HG02610 (cell line): Measurements from ENCODE around the gene IQSEC2.

ENCODE experiments used
- ATAC-seq: cut with Tn5 transposase; IDR thresholded peaks from one replicate; pipeline ENCODE4 v1.9.1; 2021; ENCODE audit warnings: mild to moderate bottlenecking, moderate library complexity; ENCODE audit not compliant: unreplicated experiment

The IQSEC2 gene

DNA sequence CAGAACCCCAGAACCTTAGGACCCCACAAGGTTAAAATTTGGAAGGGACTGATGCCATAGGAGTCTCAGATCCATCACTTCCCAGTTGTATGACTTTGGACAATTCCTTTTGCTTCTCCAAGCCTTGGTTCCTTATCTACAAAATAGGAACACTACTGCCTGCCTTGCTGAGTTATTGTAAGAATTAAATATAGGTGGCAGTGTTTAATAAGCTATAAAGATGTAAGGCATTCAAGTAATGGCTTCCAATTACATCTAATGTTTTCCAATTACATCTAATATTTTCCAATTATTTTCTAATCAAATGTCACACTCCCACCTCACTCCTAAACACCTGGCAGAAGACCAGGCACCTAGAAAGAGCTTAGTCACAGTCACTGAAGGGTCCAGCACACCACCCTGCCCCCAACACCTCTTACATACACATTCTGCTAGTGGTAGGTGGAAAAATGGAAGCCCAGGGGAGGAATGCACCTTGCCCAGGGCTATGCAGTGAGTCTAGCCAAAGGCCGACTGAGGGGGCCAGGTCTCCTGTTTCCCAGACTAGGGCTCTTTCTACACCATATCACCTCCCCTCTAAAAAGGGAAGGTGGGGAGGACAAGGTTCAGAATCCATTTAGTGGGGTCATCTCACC is 31.9 kb downstream of the IQSEC2 start:
- ATAC-seq: no peak

DNA sequence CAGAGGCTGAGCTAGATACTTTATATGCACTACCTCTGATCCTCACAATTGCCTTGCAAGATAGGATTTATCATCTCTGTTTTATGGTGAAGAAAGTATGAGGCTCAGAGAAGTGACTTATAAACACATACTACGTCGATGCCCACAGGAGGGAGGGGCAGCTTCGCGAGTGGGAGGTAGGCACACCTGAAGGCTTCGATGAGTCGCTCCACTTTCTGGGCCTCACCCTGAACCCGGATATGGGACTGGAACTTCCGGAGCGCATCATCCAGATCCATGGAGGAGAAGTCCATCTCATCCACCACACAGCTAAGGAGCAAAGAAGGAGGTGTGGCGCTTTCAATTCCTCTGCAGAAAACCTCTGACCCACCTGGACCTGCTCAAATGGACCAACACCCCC is 33.5 kb downstream of the IQSEC2 start:
- no peak for ATAC-seq

DNA sequence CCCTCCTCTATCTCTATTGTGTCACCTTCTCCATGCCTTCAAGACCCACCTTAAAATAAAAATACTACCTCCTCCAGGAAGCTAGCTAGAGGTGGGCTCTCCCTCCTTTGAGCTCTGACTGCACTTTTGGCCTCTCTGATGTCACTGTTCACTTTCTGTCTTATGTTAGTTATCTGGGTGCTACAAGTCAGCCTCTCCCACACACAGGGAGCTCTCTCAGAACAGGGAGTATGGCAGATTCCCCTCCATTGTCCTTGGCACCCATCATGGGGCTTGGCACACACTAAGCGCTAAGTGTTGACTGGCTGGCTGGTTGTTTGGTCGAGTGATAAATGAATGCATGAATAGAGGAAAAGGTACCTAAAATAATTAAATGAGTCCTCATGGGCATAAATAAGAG is 35.2 kb downstream of the IQSEC2 start:
- no peak for ATAC-seq

DNA sequence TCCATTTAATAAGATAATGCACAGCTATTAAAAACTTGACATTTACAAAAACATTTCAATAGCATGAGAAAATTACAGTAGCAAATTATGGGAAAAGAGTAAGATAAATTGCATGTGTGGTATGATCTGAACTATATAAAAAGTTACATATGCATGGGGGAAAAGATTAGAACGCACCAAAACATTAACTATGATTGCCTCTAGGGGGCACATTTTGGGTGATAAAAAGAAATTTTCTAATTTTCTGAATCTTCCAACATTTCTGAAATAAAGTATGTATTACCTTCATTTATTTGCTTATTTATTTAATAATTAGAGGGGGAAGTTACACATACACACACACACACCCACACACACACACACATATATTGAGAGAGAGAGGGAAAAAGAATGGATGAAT is 36.8 kb downstream of the IQSEC2 start:
- no peak for ATAC-seq

DNA sequence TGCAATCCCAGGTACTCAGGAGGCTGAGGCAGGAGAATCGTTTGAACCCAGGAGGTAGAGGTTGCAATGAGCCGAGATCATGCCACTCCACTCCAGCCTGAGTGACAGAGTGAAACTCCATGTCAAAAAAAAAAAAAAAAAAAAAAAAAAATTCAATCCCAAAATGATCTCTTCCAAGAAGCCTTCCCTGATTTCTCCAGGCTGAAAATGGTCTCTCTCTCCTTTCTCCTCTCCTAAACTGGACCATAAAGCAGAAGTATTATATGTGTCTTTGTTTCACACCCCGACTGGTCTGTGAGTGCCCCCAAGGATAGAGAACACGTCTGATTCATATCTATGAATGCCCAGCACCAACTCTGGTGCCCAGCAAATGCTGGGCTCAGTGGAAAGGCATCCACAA is 39.1 kb downstream of the IQSEC2 start:
- ATAC-seq: no peak

DNA sequence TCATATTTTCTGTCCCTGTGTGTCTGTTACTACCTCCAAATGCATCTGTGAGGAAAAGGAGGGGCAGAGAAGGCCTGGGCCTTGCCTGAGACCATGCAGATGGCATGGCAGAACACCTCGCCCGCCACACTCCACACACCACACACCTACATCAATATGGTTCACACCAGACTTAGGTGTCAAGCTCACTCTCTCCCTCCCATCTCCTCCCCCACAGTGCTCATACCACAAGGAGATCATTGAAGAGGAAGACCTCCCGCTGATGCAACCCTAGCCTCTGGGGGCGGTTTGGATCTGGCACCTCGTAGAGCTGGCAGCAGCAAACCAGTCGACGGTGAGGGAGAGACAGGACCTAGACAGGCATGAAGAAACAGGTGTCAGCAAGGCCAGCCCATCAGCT is 39.8 kb downstream of the IQSEC2 start:
- ATAC-seq: no peak

DNA sequence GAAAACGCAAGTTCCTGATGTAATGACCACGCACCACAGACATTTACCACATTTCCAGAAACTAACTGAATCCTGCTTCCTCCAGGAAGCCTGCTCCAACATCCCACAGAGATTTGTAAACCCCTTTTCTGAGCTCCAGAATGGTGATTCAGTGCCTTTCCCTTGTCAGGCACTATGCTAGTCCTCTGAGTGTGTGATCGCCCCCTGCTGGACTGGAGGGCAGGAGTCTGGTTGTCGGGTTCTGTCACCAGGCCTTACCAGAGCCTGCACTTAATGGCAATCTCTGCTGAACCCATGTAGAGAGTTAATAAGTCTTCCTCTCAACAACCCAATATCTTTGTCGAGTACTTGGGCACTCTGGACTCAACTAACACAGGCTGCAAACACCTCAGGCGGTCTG is 41.9 kb downstream of the IQSEC2 start:
- no peak for ATAC-seq

DNA sequence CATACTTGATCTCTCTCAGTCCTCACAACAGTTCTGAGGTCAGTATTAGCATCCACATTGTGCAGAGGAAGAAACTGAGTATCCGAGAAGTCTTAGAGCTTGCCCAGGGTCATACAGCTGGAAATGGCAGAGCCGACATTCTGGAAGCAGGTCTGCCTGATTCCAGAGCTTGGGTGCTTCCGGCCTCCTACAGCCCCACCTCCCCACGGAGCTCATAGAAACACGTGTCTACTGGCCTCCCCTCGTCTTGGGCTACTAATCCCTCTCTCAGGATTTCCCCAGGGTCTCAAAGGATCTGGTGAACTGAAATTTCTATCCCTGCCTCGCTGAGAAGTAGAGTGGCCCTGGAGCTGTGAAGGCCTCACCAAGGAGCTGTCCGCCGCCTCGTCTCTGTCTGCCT is 44.3 kb downstream of the IQSEC2 start:
- no peak for ATAC-seq

DNA sequence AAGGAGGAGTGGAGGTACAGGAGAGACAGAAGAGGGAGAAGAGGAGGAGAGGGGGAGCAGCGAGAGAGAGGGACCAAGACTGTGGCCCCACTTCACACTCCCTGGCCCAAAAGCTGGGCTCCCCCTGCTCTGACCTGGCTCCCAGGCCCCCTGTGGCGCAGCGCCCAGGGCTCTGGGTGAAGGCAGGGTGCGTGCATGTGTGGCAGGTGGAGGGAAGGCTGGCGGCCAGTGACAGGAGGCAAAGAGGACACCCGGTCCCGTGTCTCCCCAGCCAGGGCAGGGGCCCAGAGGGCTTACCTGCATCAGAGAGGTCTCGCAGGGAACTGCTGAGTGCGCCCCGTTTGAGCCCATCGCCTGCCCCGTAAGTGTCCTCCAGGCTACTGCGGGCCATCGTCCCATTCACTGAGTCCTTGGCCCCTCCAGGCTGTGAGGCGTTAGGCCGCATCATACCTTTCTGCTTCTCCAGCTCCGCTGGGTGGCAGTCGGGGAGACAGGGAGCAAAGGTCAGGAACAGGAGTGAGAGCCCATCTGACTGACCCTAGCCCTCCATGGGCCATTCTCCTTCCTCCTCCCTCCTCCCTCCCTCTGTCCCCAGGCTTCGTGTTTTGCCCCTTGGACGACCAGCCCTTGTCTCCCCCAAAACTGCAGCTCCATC is 45.2 kb downstream of the IQSEC2 start:
- no peak for ATAC-seq

DNA sequence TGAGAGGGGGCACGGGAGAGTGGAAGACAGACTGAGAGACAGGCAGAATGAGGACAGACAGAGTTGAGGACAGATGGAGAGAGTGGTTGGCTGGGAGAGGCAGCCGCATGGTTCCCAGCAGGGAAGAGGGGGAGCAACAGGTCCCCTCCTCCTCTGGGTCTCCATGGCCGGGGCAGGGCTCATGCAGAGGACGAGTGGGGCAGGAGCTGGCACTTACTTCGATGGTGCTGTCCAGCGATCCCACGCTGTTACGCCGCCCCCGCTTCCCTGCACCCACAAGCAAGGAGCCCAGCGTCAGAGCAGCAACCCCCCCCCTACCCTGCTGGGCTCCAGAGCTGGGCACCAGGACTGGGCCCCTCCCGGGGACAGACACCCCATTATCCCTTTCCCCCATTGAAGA is 45.8 kb downstream of the IQSEC2 start:
- ATAC-seq: no peak

DNA sequence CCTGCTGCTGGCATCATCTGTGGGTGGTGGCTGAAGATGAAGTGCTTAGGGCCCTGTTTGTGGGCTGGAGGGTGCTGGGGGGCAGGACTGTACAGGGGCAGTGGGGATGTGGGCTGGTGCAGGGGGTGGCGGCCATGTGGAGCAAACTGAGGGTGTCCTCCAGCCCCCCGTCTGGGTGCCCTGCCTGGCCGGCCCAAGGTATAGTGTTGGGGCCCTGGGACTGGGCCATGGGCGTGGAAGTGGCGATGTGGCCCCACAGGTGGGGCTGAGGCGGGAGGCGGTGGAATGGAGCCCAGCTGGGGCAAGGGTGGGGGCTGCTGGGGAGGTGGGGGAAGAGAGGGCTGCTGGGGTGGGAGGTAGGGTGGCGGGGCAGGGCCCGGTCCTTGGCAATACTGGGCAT is 46.9 kb downstream of the IQSEC2 start:
- ATAC-seq: no peak

DNA sequence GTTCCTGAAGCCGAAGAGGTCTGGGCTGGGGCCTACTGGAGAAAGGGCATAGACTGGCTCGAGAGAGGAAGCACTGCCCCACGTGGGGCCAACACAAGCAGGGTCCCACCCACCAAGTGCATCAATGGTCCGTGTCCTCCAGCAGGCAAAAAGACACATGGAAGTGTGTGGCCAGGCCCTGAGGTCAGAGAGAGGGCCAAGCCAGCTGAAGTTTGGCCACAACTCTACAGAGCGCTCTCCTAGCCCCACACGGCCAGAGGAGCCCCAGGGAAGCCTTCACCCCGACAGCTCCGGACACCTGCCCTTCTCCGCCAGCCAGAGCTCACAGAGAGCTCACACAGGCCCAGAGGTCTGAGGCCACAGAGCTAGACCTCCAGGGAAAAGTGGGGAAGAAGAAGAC is 47.8 kb downstream of the IQSEC2 start:
- ATAC-seq: no peak

DNA sequence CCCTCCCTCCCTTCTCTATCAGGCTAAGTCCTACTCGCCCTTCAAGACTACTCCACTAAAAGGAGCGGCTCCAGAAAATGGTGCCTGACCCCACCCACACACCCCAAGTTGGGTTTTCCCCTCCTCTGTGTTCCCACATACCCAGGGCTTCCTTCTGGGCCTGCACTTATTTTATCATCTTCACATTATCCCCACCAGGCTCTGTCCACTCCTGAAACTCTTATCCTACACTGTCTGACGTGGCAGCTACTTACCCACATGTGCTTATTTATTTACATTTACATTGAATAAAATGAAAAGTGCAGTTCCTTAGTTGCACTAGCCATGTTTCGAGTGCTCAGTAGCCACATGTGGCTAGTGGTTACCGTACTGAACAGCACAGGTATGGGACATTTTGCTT is 51.3 kb downstream of the IQSEC2 start:
- no peak for ATAC-seq

DNA sequence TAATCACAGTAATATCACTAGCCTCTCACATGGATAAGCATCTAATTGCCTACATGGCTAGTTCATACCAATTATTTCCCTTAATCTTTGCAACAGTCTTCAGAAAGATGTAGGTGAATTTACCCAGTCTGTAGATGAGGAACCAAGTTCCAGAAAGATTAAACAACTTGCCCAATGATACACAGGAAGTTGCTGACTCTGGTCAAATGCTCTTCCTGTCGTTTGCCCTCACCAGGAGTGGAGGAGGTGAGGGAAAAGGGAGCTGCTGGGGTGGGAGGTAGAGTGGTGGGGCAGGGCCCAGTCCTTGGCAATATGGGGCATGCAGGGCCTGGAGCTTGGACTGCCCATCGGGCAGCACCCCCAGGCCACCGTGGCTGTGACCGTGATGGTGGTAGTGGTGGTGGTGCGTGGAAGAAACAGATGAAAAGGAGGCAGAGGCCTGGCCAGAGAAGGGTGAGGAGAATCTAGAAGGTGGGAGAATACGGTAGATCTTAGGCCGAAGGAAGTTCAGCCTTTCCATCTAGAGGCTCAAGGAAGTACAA is 54.1 kb downstream of the IQSEC2 start:
- ATAC-seq: no peak

DNA sequence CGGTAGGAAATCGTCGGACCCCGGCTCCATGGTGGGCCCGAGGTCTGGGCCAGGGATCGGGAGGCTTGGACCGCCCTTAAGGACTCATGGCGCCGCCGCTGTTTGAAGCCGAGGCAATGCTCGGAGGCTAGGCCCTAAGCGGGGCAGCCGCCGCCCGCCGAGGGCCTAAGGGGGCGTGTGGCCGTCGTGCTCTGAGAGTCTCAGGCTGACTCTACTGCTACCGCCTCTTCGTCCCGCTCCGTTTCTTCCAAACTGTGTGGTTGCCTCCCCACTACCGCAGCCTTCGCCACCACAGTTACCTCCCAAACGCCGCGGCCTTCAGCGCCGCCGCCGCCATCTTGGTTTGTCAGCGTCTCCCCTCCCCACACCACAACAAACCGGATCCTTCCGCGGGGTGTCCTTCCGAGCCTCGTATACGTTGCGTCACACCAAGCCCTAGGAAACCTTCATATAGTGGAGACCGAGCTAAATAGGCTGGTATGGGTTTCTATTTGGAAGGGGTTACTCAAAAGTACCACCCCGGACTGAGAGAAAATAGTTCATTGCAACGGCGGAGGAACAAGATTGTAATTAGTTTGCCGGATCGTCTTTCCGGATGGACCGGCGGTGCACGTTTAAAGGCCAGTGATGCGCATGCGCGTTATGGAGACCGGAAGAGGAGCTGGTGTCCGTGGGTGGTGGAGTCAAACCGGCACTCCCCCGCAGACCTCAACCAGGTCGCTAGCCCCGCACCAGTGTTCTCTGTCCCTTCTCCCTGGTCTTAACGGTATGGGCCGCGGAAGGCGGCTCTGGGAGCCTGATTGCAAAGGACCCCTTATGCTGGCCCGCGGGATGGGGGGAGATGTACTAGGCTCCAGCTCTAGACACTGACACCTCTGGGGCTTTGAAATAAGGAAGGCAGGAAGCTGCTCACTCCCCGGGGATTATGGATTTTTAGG is 56.3 kb downstream of the IQSEC2 start, which contains the start of gene KDM5C:
Gene KDM5C, minus strand, starts transcription at position 348 of the 938 bp plus-strand sequence. Its CDS starts 318 bp downstream, at position 30.
- ATAC-seq: peak; percentile 71

DNA sequence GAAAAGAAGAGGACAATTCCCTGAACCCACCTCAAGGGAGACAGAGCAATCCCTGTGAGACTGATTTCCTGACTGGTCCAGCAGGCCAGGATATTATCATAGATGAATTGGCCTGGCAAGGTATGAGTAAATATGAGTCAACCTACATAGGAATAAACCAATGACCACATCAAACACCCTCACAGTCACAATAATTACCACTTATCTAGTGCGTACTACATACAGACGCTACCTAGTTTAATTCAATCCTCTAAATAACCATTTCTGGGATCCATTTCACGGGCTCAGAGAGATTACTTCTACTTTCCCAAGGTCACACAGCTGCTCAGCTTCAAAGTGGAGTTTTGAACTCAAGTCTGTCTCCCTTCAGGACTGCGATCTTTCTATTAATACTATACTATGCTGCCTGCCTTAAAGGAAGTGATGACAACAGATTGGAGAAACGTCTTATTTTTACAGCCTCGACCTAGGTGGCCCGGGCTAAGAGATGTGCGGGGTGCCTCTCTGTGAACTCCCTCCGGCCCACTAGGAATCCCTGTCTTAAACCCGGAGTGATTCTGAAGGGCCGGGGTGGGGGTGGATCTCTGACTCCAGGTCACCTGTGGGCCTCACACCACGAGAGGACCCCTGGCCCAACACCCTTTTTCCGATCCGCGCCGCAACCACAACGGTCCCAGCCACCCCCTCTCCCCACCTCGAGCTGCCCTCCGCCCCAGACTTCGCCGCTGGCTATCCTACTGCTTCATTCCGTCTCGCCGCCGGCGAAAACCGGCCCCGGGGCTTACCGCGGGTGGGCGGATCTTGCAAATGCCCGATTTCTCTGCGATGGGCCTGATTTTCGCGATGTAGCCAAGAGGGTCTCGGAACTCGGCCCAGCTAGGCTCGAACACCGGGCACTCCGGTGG is 57.2 kb downstream of the IQSEC2 start:
- peak; percentile 43 for ATAC-seq

DNA sequence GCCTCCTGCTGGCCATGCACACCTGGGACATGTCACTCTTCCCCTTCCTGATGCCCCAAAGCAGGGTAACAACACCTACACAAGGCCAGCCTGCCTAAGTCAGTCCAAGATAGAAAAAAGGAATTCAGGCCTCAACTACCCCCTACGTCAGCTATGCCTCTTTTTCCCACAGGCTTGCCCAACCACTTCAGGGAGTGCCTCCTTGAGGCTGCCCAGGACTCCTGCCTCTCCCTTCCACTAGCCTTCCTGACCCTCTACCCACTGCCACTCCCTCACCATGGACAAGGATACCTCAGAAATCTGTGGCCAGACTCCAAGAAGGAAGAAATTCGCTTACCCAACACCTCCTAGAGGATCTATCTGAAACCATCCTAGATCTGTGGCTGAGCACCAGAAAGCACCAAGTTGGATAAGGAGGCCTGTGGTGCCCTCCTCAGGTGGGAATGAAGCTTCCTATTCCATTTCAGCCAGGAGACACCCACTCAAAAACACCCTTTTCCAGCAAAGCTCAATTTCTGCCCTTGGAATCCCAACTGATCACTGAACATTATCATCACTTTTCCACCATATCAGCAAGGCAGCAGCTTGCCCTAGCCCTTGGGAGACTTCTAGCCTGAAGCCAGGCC is 58.2 kb downstream of the IQSEC2 start:
- ATAC-seq: no peak
